ENCODE measurements around the gene ACER3.
"Not testable (repeated sequence)": the region's sequence is repeated elsewhere in the genome, so short reads cannot be mapped to it uniquely, and the experiment has no call there.

Gene ACER3

DNA sequence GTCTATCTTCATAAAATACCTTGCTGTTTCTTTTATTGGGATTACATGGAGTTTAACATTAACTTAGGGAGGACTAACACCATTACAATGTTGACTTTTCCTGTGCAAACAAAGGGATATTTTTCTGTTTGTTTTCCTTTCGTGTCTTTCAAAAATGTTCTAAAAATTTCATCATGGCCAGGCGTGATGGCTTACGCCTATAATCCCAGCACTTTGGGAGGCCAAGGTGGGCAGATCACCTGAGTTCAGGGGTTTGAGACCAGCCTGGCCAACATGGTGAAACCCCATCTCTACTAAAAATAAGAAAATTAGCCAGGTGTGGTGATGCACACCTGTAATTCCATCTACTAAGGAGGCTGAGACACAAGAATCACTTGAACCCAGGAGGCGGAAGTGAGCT, 200.5 kb downstream of the ACER3 start:
- not testable (repeated sequence) for DNase-seq

DNA sequence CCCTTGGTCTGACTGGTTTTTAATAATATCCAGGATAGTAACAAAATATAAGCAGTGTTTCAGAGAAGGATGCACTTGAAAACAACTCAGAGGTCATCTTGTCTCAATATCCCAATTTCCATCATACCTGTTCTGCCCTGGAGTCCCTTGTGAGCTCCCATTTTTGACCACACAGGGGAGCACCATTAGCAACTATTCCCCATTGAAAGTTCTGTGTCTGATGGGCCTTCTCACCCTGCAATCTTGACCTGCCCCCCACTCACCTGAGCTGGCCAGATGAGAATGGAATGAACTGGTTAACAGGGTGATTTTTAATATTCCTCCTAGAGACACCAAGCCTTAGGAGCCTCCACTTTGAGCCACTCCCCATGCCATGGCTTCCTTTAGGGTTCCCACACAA, 202.2 kb downstream of the ACER3 start:
- DNase-seq = no peak

DNA sequence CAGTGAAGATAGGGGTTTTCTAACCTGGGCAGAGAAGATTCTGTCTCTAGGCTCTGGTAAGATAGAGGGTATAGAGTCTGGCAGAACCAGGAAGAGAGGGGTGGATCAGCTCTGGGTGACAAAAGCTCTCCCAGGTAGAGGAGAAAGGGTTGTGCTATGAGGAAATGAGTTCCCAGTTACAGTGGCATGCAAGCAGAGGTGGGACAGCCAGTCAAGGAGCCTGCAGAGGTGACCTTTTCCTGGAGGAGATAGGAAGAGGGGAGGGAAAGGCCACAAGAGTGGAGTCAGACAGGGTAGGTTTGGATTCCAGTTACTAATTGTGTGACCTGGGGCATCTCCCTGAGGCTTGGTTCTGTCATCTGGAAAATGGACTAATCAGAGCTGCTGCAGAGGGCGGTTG, 202.7 kb downstream of the ACER3 start:
- DNase-seq = no peak

DNA sequence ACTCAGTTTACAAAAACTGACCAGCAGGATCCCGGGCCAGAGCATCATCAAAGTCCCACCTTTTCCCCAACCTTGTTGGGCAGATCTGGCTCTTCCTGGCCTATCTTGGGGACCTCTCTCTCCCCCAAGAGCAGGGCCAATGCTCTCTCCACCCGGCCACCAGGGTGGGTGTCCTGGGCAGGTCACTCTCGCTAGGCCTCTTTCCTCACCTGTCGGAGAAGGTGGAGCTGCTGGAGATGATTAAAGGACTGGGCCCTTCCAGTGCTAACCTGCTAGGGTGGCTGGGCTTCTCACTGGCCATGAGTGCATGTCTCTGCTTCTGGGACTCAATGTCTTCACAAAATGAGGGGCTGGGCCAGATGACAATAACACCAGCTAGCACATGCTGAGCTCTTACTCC, 203.1 kb downstream of the ACER3 start:
- DNase-seq = no peak

DNA sequence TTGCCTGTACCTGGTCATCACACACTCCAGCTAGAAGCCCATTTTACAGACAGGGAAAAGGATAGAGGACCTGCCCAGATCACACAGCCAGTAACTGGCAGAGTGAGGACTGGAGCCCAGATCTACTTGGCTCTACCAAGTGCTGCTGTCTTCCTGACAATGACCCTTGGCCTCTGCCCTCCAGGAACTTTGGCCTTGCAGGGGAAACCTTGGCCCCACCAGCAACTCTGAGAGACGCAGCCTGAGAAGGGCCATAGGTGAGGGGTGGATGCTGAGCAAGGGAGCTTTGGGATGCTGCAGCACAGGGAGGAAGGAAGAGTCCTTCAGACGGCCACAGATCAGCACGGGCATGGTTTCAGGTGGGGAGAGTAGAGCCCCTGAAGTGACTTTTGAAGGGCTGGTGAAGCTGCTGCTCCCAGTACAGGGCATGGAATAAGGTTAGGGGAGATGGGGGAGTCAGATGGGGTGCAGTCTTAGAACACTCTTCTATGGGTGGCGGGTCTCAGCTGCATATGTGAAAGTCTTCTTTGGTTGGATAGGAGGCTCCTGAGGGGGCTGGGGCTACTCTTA, 204.0 kb downstream of the ACER3 start:
- no peak for DNase-seq

DNA sequence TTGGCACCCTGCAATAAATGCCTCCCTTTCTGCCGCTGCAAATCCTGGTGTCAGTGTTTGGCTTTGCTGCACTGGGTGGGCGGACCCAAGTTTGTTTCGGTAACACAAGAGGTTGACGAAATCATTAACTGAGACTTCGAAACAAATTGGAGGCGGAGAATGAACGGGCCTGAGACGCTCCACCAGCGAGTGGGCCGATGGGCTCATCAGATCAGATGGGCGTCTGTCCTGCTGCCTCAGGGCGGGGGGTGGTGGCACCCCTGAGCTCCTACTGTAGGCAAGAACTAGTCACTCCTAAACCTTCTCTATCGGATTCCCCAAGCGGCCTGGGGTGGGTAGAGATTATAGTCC, 205.1 kb downstream of the ACER3 start:
- peak in 2 of 14 donors; percentile 64 for DNase-seq

DNA sequence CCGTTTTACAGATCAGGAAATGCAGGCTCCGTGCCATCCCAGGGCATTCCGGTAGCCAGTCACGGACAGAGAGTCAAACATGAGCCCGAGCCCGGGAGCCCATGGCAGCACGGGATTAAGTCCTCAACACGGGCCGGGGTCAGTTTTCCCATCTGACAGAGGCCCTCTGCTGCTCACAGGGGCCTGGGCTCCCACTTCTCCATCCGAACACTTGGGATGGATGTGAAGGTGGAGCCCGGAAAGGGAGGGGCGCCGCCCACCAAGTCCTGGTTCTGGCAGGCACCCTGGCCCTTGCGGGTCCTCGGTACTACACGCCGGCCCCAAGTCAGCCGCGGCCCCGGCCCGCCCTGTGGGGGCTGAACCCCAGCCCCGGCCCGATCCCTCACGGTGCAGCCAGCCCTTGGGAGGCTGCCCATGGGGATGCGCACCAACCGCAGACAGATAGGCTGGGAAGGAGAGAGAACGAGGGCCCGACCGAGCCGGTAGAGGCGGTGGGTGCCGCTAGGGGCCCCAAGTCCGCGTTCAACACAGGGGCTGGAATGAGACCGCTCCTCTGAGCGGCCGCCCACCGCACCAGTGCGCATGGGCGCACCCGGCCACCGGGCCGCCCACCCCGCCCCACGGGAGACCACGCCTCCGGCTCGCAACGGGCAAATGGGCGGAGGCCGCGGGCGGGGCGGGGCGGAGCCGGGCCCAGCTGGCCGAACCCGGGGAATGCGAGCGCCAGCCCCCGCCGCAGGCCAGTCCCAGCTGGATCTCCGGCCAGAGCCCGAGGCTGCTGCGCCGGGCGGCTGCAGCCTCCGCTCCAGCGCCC, 205.7 kb downstream of the ACER3 start, which contains the start of gene CAPN5:
Gene CAPN5 (plus strand): TSS at position 743 of the 814 bp plus-strand sequence. CDS start 17,916 bp downstream, outside the sequence.
- DNase-seq = peak; percentile 27 to 96 (median 86)

DNA sequence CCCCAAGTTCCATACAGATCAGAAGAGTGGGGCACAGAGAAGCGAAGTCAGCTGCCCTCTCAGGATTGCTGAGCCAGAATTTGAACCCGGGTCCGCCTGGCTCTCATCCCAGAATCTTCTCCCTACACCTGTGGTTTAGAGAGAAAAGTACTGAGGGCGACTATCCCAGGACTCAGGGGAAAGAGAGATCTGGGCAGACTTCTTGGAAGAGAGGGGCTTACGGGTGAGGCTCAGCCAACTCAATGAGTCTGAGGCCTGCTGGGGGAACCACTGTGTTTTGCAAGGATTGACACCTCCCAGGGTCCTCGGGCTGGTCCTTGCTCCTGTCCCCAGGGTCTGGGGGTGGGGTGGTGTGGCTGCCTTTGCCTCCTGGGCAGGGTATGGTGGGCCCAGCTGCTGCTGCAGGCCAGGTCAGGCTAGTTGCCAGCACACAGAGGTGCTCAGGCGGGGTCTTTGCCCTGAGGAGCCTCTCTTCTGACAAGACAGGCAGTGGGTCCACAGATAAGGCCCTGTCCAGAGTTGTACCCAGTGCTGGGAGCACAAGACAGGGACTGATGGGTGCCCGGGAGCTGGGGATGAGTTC, 207.2 kb downstream of the ACER3 start:
- DNase-seq = no peak

DNA sequence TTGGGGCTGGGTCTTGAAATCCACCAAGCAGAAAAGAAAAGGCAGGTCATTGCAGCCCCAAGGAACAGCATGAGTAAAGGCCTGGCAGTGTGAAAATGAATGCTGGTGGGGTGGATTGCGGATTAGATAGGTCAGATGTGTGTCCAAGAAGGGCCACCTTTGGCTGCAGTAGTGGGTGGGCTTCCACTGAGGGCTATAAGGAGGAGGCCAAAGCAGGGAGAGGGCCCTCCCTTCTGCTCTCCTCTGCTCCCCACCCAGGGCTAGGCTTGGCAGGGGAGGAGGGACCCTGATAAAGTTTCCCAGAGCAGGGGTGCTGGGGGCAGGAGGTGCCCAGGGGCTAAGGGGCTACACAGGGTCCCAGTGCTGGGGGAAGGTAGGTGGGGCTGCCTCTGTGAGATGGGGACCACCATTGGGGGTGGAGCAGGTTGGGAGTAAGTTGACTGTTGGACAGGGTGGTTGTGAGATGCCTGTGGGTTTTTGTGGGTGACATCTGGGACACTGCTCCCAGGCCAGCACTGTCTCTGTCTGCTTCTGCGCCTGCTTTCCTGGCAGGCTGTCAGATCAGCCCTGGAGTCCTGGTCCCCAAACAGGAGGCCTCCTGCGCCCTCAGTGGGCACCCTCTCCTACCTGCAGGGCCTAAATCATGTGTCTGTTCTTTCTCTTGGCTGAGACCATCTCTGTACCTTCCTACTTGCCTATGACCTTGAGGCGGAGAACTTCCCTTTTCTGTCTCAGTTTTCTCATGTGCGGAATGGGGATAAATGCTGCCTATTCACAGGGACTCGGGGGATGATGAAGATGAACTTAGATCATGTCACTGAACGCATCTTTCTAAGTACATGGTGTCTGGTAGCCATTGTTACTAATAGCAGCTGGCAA, 208.0 kb downstream of the ACER3 start:
- DNase-seq = no peak

DNA sequence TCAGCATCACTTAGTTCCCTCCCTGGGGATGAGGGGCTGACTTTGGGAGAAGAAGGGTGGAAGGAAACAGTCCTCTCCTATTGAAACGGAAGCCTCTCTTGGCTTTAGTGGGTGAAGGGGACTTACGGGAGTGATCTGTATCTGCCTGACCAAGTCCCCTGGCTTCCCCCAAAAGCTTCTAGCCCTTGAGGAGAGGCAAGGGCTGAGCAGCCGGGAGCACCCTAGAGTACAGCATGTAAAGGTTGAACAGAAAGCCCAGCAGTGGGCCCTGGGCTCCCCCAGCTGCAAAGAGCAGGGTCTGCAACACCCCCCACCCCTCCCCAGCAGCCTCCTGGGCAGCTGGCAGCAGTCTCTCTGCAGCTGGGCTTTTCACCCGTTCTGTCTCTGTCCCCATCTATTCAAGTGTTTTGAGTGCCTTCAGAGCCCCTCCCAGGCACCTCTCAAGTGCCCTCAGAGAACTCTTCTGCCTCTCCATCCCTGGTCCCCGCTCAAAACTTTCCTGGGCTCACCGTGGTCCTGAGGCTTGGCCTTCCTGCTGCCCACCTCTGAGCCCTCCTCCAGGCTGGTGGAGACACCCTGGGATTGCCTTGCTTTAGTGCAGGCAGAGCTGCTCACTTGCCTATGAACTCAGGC, 208.7 kb downstream of the ACER3 start:
- DNase-seq = no peak

DNA sequence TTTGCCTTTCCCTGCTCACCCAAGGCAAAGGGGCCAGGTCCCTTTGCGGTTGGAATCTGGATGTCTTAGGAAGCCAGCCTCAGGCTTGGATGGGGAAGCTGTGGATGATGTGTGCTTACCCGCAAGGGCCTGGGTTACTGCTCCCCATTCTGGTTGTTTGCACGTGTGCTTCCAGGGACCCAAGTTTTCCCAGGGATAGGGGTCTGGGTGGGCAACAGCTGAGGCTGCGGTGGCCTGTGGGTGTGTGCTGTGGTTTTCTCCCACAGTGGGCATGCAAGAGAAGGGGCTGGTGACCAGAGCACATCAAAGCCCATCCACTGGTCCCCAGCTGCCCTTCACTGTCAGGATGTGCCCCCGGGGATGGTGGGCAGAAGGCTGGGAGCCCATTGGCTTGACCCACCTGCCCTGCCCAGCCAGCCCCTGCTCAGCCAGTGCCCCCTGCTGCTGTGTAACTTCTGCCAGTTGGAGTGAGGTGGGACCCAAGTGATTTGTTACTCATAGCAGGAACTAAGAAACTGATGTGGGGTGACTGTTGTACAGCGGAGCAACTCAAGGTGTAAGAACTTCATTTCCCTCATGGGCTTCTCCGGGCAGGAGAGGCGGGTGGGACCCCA, 209.4 kb downstream of the ACER3 start:
- DNase-seq = no peak

DNA sequence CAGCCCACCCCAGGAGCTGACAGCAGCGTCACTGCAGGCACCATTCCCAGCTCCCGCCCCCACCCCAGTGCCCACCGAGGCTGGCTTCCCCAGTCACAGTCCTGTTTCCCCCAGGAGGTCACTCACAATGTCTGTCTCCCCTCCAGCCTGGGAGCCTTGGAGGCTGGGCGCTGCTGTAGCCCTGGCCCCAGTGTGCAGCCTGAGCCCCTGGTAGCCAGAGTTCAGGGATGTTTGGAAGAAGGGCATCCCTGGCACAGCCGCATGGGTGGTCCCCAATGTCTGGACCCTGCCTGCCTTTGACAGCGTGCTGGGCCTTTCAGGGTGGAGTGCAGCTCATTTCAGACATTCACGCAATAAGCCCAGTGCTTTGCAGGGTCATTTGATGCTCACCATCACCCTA, 210.4 kb downstream of the ACER3 start:
- no peak for DNase-seq

DNA sequence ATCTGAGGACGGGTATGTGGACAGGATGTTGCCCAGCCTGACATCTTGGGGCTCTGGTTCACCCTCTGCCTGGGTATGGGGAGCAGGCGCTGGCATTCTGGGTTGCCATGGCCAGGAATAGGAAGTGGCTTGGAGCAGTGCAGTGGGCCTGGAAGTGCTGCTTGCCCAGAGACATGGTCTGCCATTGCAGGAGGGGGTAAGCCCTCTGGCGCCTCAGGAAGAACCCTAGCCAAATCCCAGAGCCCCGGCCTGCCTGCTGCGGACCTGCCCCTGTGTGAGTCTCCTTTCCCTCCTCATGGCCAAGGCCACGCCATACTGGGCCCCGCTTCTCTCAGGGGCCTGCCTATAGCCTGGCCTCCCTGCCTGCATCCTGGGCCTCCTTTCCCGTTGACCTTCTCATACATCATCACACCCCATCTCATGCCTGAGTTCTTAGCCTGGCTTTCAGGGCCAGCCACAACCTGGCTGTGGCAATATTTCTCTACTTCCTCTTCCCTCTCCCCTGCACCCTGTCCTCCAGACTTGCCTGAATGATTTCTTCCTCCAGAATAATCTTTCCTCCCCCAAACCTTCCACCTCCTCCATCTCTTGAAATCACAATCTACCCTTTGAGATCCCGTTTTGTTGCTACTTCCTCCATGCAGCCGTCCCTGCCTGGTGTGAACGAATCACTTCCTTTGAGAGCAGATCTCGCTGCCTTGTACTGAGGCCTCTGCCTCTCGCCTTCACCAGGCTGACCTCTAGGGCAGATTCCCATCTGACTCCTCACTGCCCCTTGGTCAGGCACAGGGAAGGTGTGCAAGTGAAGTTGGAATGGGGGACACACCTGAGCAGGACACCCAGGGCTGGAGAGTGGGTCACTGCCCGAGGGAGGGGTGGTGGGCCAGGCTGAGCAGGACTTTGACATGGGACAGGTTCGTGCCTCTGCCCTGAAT, 211.2 kb downstream of the ACER3 start:
- DNase-seq = no peak

DNA sequence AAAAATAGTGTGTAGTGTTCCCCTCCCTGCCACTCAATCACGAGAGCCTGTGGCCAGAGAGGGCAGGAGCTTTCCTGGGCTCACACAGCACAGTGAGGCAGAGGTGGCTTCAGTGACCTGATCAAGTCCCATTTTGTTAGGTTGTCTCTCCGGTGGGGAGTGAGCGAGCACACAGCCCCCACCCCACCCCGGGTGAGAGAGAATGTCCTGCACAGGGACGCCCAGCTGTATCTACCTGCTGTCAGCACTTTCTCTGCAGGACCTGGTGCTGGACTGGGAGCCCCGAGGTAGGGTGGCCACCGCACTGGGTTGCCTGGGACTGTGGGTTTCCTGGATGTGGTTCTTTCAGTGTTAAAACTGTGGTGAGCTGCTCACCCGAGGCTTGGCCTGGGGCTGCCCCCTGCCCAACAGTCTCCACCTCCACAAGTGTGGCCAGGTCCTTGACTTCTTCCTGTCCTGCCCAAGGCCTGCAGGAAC, 212.2 kb downstream of the ACER3 start:
- DNase-seq = no peak

DNA sequence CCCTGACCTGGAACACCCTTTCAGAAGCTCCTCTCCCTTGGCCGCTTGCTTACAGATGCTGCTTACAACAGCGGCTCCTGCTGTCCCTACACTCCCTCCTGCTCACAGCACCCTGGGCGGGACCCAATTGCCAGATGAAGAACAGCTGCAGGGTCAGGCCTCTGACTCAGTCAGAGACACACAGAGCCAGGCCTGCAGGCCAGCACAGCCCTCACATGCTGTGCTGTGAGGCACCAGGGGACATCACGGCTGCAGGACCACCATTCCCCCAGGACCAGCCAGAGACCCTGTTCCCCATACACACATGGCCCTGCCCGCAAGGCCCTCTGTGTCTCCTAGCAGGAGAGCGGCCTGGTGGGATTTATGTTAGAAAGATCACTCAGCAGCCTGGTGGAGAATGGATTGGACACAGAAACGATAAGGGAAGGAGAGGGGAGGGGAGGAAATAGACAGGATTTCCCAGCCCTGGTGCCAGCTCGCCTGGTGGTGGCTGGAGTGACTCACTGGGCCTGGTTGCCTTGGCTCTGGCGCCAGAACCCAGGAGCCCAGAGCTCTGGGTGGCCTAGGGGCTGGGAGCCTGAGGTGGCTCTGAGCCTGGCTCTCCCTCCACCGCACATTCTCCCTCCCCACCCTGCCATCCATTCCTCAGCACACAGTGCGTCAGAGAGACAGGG, 212.7 kb downstream of the ACER3 start:
- peak in 5 of 14 donors; percentile 14 to 86 (median 25) for DNase-seq

DNA sequence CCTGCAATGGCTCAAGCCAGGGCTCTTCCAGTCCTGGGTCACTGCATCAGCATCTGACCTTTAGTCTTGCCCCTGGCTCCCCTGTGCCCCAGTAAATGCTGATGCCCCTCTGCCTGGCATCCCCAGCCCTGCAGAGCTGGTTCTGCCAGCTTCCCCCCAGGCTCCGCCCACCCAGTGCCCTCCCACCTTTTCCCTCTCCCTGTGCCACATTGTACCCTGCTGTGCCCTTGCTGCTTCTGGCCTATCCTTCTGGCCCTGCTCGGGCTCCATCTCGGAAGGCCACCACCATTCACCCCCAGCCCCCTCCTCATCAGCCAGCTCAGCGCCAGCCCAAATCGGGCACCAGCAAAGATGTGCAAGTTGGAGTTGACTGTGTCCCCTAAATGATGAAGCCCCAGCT, 213.5 kb downstream of the ACER3 start:
- no peak for DNase-seq

DNA sequence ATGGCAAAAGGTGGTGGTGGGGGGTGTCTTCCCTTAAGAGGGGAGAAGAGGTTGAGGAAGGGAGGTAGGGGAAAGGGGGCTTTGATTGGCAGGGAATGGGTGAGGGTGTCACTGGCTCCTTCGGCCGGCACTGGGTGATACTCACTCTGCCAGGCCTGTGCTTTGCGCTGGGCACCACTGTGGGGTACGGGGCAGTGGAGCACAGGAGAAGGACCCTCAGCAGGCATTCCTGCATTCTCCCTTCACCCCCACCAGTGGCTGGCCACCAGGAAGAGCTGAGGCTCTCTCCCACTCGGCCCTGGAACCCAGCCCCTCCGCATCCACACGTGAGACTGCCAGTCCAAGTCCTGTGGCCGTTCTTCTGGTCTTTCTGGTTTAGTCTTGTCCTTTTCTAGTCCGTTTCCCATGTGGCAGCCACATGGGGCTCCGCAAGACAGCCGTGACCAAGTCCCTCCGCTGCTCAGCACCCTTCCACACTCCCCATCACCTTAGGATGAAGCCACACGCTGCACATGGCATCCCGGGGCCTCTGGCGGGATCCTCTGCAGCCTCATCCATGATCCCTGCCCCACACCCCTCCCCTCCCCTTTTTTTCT, 214.0 kb downstream of the ACER3 start:
- no peak for DNase-seq

DNA sequence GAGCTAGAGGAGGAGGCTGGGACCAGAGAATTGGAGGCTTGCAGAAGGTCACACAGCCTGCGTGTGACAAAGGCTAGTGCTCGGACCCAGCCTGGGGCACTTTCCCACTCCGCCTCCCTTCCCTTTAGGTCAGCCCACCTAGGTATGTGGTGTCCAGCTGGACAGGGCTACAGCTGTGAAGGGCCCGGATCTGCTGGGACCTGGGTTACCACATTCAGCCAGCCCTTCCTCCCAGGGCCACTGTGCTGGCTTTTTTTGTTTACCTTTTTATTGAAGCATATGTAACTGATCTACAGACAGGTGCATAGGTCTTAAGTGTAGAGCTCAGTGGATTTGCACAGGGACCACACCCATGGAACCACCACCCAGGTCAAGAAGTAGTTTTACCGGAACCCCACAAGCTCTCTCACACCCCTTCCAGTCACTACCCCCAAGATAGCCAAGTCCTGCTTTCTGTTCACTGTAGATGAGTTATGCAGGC, 214.7 kb downstream of the ACER3 start:
- no peak for DNase-seq
